K562 (cell line): ENCODE measurements around the gene PDHB. TPM values are rescaled to one million over a fixed set of nuclear protein-coding genes. Genes with fewer than 3 reads are reported as not detected.

Source experiments
- ATAC-seq: fragments of 200-7000 bp; cut with Tn5 transposase; 3 replicates; pipeline ENCODE4 v1.9.1; 2020; ENCODE audit warnings: moderate library complexity
- BruUV-seq: library from RNA; stranded (reverse); fragments of 400-500 nt; replicated peaks from 2 replicates; lab custom pipeline; 2021; lab: Mats Ljungman, UMichigan
- CTCF ChIA-PET: fragments of 300-600 bp; formaldehyde crosslinking; extraction: SDS; loops from one replicate; lab custom pipeline; 2021; ENCODE audit warnings: low intra/inter-chr PET ratio; lab: Yijun Ruan, JAX
- POLR2A ChIA-PET: fragments of 300-600, 350-650 bp; sonication (Branson Sonifier 250); formaldehyde crosslinking; extraction: SDS; loops from one replicate; lab custom pipeline; 2021; ENCODE audit warnings: antibody characterized with exemption, inconsistent platforms; lab: Yijun Ruan, JAX
- DNase-seq, 4 experiments: peaks; one replicate each; pipeline versions ENCODE4 v3.0.0 to v3.0.0-alpha.2; 2011 to 2018; ENCODE audit warnings: low spot score in 3 of 4, mixed read lengths in 3 of 4; ENCODE audit errors: extremely low read depth in 1 of 4
- FAIRE-seq: peaks from 2 replicates; lab custom pipeline; 2011; peaks lifted over from hg19 to GRCh38; lab: Jason Lieb, UNC
- H2AFZ ChIP-seq: 2 replicates; pipeline ENCODE4 v1.6.0; 2011; ENCODE audit warnings: low read depth, low read length, control low read depth, inconsistent platforms
- H3K27ac ChIP-seq: fragments of 200-600 bp; 3 replicates; pipeline ENCODE4 v1.8.0; 2011; ENCODE audit warnings: low read depth, mild to moderate bottlenecking, control low read depth, inconsistent platforms, low read length, moderate library complexity, mixed read lengths; ENCODE audit errors: extremely low read depth
- H3K27me3 ChIP-seq, 2 experiments: fragments of 300-600 bp in 1 of 2; 2 replicates in 1 of 2; 3 replicates in 1 of 2; pipeline versions ENCODE4 v1.6.0 to v1.8.0; 2011; ENCODE audit warnings: inconsistent platforms in 2 of 2, low read length in 2 of 2, mild to moderate bottlenecking in 1 of 2, mixed read lengths in 1 of 2, moderate library complexity in 1 of 2; ENCODE audit not compliant: control insufficient read depth in 2 of 2, insufficient read depth in 2 of 2
- H3K36me3 ChIP-seq: fragments of 300-600 bp; 3 replicates; pipeline ENCODE4 v1.8.0; 2011; ENCODE audit warnings: mild to moderate bottlenecking, low read length, inconsistent platforms; ENCODE audit not compliant: control insufficient read depth, insufficient read depth
- H3K4me1 ChIP-seq, 2 experiments: fragments of 200-600 bp in 1 of 2; replicated peaks in 1 of 2; 2 replicates in 1 of 2; 3 replicates in 1 of 2; pipeline versions ENCODE4 v1.5.1 to v1.8.0; 2011; ENCODE audit warnings: inconsistent platforms in 2 of 2, low read length in 2 of 2, mild to moderate bottlenecking in 1 of 2, mixed read lengths in 1 of 2, moderate library complexity in 1 of 2; ENCODE audit not compliant: control insufficient read depth in 2 of 2, insufficient read depth in 2 of 2
- H3K4me2 ChIP-seq: 2 replicates; pipeline ENCODE4 v1.6.1; 2011; ENCODE audit warnings: low read length, control low read depth, inconsistent platforms, mixed read lengths; ENCODE audit not compliant: insufficient read depth
- H3K4me3 ChIP-seq: fragments of 200-600 bp; sonication (generic), shearing (Covaris generic); 2 replicates; pipeline ENCODE4 v1.5.1; 2016; ENCODE audit warnings: control low read depth, inconsistent platforms
- H3K79me2 ChIP-seq: fragments of 200-600 bp; 3 replicates; pipeline ENCODE4 v1.8.0; 2011; ENCODE audit warnings: low read length, inconsistent platforms; ENCODE audit not compliant: control insufficient read depth, insufficient read depth
- H3K9ac ChIP-seq, 2 experiments: 2 replicates each; pipeline versions ENCODE4 v1.6.0 to v1.6.1; 2011; ENCODE audit warnings: low read depth in 2 of 2, low read length in 2 of 2, control low read depth in 1 of 2, inconsistent platforms in 1 of 2, mild to moderate bottlenecking in 1 of 2, mixed read lengths in 1 of 2; ENCODE audit not compliant: insufficient read depth in 1 of 2
- H3K9me1 ChIP-seq: one replicate; pipeline ENCODE4 v1.6.0; 2011; ENCODE audit warnings: inconsistent platforms, mild to moderate bottlenecking, low read length, moderate library complexity; ENCODE audit not compliant: control insufficient read depth, insufficient read depth
- H3K9me3 ChIP-seq: replicated peaks from 2 replicates; pipeline ENCODE4 v1.5.1; 2011; ENCODE audit warnings: low read depth, low read length, inconsistent platforms; ENCODE audit not compliant: control insufficient read depth, insufficient read depth
- H4K20me1 ChIP-seq: replicated peaks from 2 replicates; pipeline ENCODE4 v1.6.1; 2011; ENCODE audit warnings: low read length, inconsistent platforms, mixed read lengths; ENCODE audit not compliant: control insufficient read depth, insufficient read depth
- CHD2 ChIP-seq: IDR thresholded peaks from 2 replicates; pipeline ENCODE4 v1.6.1; 2011; ENCODE audit warnings: low read depth, low read length
- ESRRB ChIP-seq: fragments of 250-450 bp; sonication (Bioruptor Pico); IDR thresholded peaks from 2 replicates; pipeline ENCODE4 v1.5.0; 2020; ENCODE audit warnings: mild to moderate bottlenecking, moderate library complexity, borderline replicate concordance
- NBN ChIP-seq: fragments of 450-650 bp; IDR thresholded peaks from 2 replicates; pipeline ENCODE4 v1.6.1; 2016; ENCODE audit warnings: low read depth, mild to moderate bottlenecking
- SP2 ChIP-seq: IDR thresholded peaks from 2 replicates; pipeline ENCODE4 v1.6.1; 2011; ENCODE audit warnings: mild to moderate bottlenecking, low read depth, low read length, moderate library complexity; ENCODE audit not compliant: poor library complexity, severe bottlenecking; ENCODE audit errors: extremely low read depth
- ZFX ChIP-seq: sonication (generic); formaldehyde crosslinking; IDR thresholded peaks from 2 replicates; pipeline ENCODE4 v1.8.0; 2022; ENCODE audit warnings: mild to moderate bottlenecking, missing genetic modification reagents, moderate library complexity
- WGBS: fragments of 100-300 bp; shearing (Covaris generic); methylation state at CpG from one replicate; pipeline ENCODE4 v1.1.6; 2016; ENCODE audit warnings: low coverage, mixed read lengths; ENCODE audit not compliant: insufficient coverage; ENCODE audit errors: missing lambda C conversion rate; 5-methylcytosine and 5-hydroxymethylcytosine counted together
- in situ Hi-C: fragments of 300-500 bp; cut with MboI; formaldehyde crosslinking; loops from 4 replicates; pipeline ENCODE4 v1.15.0; 2018; ENCODE audit warnings: inconsistent platforms, mixed read lengths
- intact Hi-C: fragments of 100-400 bp; cut with micrococcal nuclease; formaldehyde crosslinking; loops from 2 replicates; pipeline ENCODE4 v1.14.2; 2022
- polyA plus RNA-seq, 8 experiments: library from polyadenylated mRNA; depleted of rRNA in 4 of 8; stranded (reverse) in 5 of 8; unstranded in 3 of 8; fragments of >200 nt; fragmentation: Nextera tagmentation in 2 of 8; fragmentation: Illumina TruSeq in 1 of 8; extraction: Ambion mirVana in 2 of 8; extraction: Trizol in 1 of 8; gene quantifications; 2 replicates each; pipeline versions ENCODE4 v1.2.1 to v1.2.3, GENCODE V29; 2011 to 2014; ENCODE audit warnings: inconsistent platforms in 1 of 8, missing spikeins in 1 of 8
- total RNA-seq, 7 experiments: library from RNA; depleted of rRNA in 6 of 7; stranded (reverse); fragments of >200 nt in 6 of 7; fragmentation: Illumina TruSeq in 2 of 7; extraction: Trizol in 2 of 7; gene quantifications; 2 replicates each; pipeline versions ENCODE4 v1.2.1 to v1.2.3, GENCODE V29; 2011 to 2021; ENCODE audit warnings: low replicate concordance in 1 of 7
- TF ChIP-seq, protein P1 (sequence below): sonication (generic); formaldehyde crosslinking; IDR thresholded peaks from 2 replicates; pipeline ENCODE4 v1.8.1; 2023; ENCODE audit warnings: mild to moderate bottlenecking, missing genetic modification reagents

The PDHB gene
- total and polyA plus RNA-seq, 9 of the 15 experiments (the other 6 are each of a cell fraction or from before 2014, with no cell fraction given), result 51.2 to 178 (median 85.2) TPM

DNA sequence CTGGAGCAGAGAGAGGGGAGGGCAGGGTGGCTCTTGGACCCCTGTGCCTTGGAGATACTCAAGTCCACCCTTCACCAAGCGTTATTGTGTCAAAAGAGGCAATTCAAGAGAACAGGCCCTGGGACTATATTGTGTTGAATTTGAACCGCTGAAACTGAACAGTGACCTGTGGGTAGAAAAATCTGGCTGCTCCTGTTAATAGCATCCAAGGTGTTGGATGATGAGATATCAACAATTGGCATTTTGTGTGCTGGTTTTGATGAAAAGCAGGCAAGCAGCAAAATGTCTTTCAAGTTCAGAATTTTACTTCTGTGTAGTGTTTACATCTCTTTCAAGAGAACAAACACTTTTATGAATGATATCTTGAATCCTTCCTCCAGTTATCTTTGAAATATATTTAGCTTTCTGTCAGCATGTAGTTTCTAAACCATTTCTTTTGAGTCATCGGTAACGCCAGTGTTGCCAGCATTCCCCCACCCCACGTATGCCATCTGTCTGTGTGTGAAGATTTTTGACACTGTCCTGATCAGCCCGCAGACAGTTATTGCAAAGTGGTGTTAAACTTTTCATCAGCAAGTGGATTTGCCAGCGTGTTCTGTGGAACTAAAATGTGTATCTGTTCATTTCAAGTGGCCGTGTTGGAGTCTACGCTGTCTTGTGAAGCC is 34.8 kb downstream of the PDHB start:
- FAIRE-seq (no peak), ATAC-seq (no peak), DNase-seq (no peak)
- Histone ChIP-seq H3K79me2 (no peaks in the 10 kb centered on the region), H3K4me2 (no peak overlapping the region), H3K9ac (no peak overlapping the region), H3K4me3 (no peak overlapping the region), H4K20me1 (no peaks in the 10 kb centered on the region), H3K4me1 (no peaks in the 10 kb centered on the region), H3K36me3 (peaks cover 24% of the 10 kb centered on the region; the same call in 2 of the 3 replicates), H3K9me1 (no peaks in the 10 kb centered on the region), H2AFZ (no peak overlapping the region), H3K27me3 (no peaks in the 10 kb centered on the region), H3K9me3 (no peaks in the 10 kb centered on the region), H3K27ac (no peak overlapping the region)
- TF ChIP-seq SP2 (no peak), ZFX (CRISPR knock-in tag) (no peak), ESRRB (CRISPR knock-in tag) (no peak), CHD2 (no peak), NBN (no peak)
- TF ChIP-seq, protein P1, sequence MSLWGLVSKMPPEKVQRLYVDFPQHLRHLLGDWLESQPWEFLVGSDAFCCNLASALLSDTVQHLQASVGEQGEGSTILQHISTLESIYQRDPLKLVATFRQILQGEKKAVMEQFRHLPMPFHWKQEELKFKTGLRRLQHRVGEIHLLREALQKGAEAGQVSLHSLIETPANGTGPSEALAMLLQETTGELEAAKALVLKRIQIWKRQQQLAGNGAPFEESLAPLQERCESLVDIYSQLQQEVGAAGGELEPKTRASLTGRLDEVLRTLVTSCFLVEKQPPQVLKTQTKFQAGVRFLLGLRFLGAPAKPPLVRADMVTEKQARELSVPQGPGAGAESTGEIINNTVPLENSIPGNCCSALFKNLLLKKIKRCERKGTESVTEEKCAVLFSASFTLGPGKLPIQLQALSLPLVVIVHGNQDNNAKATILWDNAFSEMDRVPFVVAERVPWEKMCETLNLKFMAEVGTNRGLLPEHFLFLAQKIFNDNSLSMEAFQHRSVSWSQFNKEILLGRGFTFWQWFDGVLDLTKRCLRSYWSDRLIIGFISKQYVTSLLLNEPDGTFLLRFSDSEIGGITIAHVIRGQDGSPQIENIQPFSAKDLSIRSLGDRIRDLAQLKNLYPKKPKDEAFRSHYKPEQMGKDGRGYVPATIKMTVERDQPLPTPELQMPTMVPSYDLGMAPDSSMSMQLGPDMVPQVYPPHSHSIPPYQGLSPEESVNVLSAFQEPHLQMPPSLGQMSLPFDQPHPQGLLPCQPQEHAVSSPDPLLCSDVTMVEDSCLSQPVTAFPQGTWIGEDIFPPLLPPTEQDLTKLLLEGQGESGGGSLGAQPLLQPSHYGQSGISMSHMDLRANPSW (CRISPR knock-in tag), result no peak
- intact Hi-C loops (no loop called here), in situ Hi-C loops (no loop called here)
- no TSS peak for BruUV-seq
- ChIA-PET CTCF (no interaction called here), POLR2A (no interaction called here)
- WGBS, result 89% methylated on average over 9 of the region's 9 CpGs
